Dendritic cell treated with granulocyte-macrophage colony-stimulating factor and Interleukin-4, amounts not matched to agents 40 ng/mL and 50 ng/mL, for 4 days (primary cell): ENCODE results near the gene PUM2.

Experiments
- H3K27ac Mint-ChIP-seq: one replicate; pipeline ENCODE4 v1.8.0; 2022; ENCODE audit warnings: mild to moderate bottlenecking, mixed read lengths
- H3K27me3 Mint-ChIP-seq: one replicate; pipeline ENCODE4 v1.8.0; 2022; ENCODE audit warnings: mild to moderate bottlenecking, mixed read lengths
- H3K36me3 Mint-ChIP-seq: one replicate; pipeline ENCODE4 v1.8.0; 2022; ENCODE audit warnings: low read depth, mixed read lengths
- H3K4me1 Mint-ChIP-seq: one replicate; pipeline ENCODE4 v1.8.0; 2022; ENCODE audit warnings: low read depth, mixed read lengths
- H3K4me3 Mint-ChIP-seq: one replicate; pipeline ENCODE4 v1.8.0; 2022; ENCODE audit warnings: mild to moderate bottlenecking, moderate library complexity, mixed read lengths
- H3K9me3 Mint-ChIP-seq: one replicate; pipeline ENCODE4 v1.8.0; 2022; ENCODE audit warnings: mixed read lengths
- intact Hi-C: fragments of 100-400 bp; cut with micrococcal nuclease; formaldehyde crosslinking; loops from one replicate; pipeline ENCODE4 v1.15.0; 2022

PUM2 gene

GRCh38 chr2:20339012-20339411 lies 11.6 kb downstream of the PUM2 start:
- Mint-ChIP-seq H3K36me3 (peaks cover 17% of the 10 kb centered on the region), H3K27ac (no peak overlapping the region), H3K27me3 (no peaks in the 10 kb centered on the region), H3K4me3 (no peak overlapping the region), H3K4me1 (peaks cover 39% of the 10 kb centered on the region), H3K9me3 (no peaks in the 10 kb centered on the region)
- intact Hi-C loops, result no loop called here

- intact Hi-C loops, result no loop called here
- no peaks in the 10 kb centered on the region for H3K27me3 Mint-ChIP-seq
- peaks cover 38% of the 10 kb centered on the region for H3K36me3 Mint-ChIP-seq
- peaks cover 16% of the 10 kb centered on the region for H3K9me3 Mint-ChIP-seq
- H3K4me1 Mint-ChIP-seq, result peaks cover 56% of the 10 kb centered on the region
- H3K27ac Mint-ChIP-seq, result no peak overlapping the region
- H3K4me3 Mint-ChIP-seq, result no peak overlapping the region
Observed at GRCh38 chr2:20334605-20335203, 15.9 kb downstream of the PUM2 start.

- Mint-ChIP-seq H3K27me3 (no peaks in the 10 kb centered on the region), H3K36me3 (peaks cover 40% of the 10 kb centered on the region), H3K27ac (peak overlapping the region; percentile 7), H3K9me3 (peaks cover 16% of the 10 kb centered on the region), H3K4me1 (peaks cover 63% of the 10 kb centered on the region), H3K4me3 (no peak overlapping the region)
- intact Hi-C loops, result no loop called here
Observed at GRCh38 chr2:20333738-20334137, 16.9 kb downstream of the PUM2 start.

GRCh38 chr2:20330192-20330591 lies 20.5 kb downstream of the PUM2 start:
- H3K4me1 Mint-ChIP-seq, result peaks cover 56% of the 10 kb centered on the region
- H3K4me3 Mint-ChIP-seq, result no peak overlapping the region
- intact Hi-C loops, result no loop called here
- peaks cover 53% of the 10 kb centered on the region for H3K36me3 Mint-ChIP-seq
- no peaks in the 10 kb centered on the region for H3K27me3 Mint-ChIP-seq
- H3K27ac Mint-ChIP-seq, result peak overlapping the region; percentile 32
- peaks cover 16% of the 10 kb centered on the region for H3K9me3 Mint-ChIP-seq

- Mint-ChIP-seq H3K36me3 (peaks cover 74% of the 10 kb centered on the region), H3K4me1 (peaks cover 59% of the 10 kb centered on the region), H3K27ac (no peak overlapping the region), H3K9me3 (peaks cover 16% of the 10 kb centered on the region), H3K4me3 (no peak overlapping the region), H3K27me3 (no peaks in the 10 kb centered on the region)
- intact Hi-C loops, result loop anchor here (2.0 kb wide), 1 partner anchor 59 kb away; no protein-coding TSS in a partner anchor
Observed at GRCh38 chr2:20327370-20327769, 23.3 kb downstream of the PUM2 start.

GRCh38 chr2:20326163-20326780 lies 24.4 kb downstream of the PUM2 start:
- H3K4me1 Mint-ChIP-seq, result peaks cover 57% of the 10 kb centered on the region
- H3K4me3 Mint-ChIP-seq, result no peak overlapping the region
- H3K36me3 Mint-ChIP-seq, result peaks cover 74% of the 10 kb centered on the region
- peaks cover 11% of the 10 kb centered on the region for H3K9me3 Mint-ChIP-seq
- no peaks in the 10 kb centered on the region for H3K27me3 Mint-ChIP-seq
- intact Hi-C loops, result loop anchor here (2.0 kb wide), 1 partner anchor 61 kb away; no protein-coding TSS in a partner anchor
- H3K27ac Mint-ChIP-seq, result no peak overlapping the region

- Mint-ChIP-seq H3K4me3 (no peak overlapping the region), H3K36me3 (peaks cover 84% of the 10 kb centered on the region), H3K27ac (peak overlapping the region; percentile 47), H3K4me1 (peaks cover 38% of the 10 kb centered on the region), H3K27me3 (no peaks in the 10 kb centered on the region), H3K9me3 (no peaks in the 10 kb centered on the region)
- intact Hi-C loops, result no loop called here
Observed at GRCh38 chr2:20322527-20323300, 27.9 kb downstream of the PUM2 start.

- H3K27me3 Mint-ChIP-seq, result no peaks in the 10 kb centered on the region
- H3K36me3 Mint-ChIP-seq, result peaks cover 87% of the 10 kb centered on the region
- H3K27ac Mint-ChIP-seq, result no peak overlapping the region
- intact Hi-C loops, result no loop called here
- H3K9me3 Mint-ChIP-seq, result no peaks in the 10 kb centered on the region
- no peak overlapping the region for H3K4me3 Mint-ChIP-seq
- H3K4me1 Mint-ChIP-seq, result peaks cover 22% of the 10 kb centered on the region
Observed at GRCh38 chr2:20317690-20318089, 33.0 kb downstream of the PUM2 start.

- Mint-ChIP-seq H3K27me3 (no peaks in the 10 kb centered on the region), H3K9me3 (no peaks in the 10 kb centered on the region), H3K36me3 (peaks cover 86% of the 10 kb centered on the region), H3K27ac (no peak overlapping the region), H3K4me1 (peaks cover 19% of the 10 kb centered on the region), H3K4me3 (no peak overlapping the region)
- intact Hi-C loops, result no loop called here
Observed at GRCh38 chr2:20317197-20317596, 33.4 kb downstream of the PUM2 start.

GRCh38 chr2:20314562-20315501 lies 35.8 kb downstream of the PUM2 start:
- no peak overlapping the region for H3K27ac Mint-ChIP-seq
- H3K27me3 Mint-ChIP-seq, result no peaks in the 10 kb centered on the region
- H3K4me3 Mint-ChIP-seq, result no peak overlapping the region
- intact Hi-C loops, result loop anchor here (5.0 kb wide), 1 partner anchor 43 kb away; no protein-coding TSS in a partner anchor
- H3K9me3 Mint-ChIP-seq, result no peaks in the 10 kb centered on the region
- peaks cover 81% of the 10 kb centered on the region for H3K36me3 Mint-ChIP-seq
- H3K4me1 Mint-ChIP-seq, result peaks cover 4% of the 10 kb centered on the region

GRCh38 chr2:20313659-20314058 lies 37.0 kb downstream of the PUM2 start:
- no peaks in the 10 kb centered on the region for H3K4me1 Mint-ChIP-seq
- H3K27me3 Mint-ChIP-seq, result no peaks in the 10 kb centered on the region
- H3K4me3 Mint-ChIP-seq, result no peak overlapping the region
- peaks cover 81% of the 10 kb centered on the region for H3K36me3 Mint-ChIP-seq
- H3K27ac Mint-ChIP-seq, result no peak overlapping the region
- intact Hi-C loops, result loop anchor here (5.0 kb wide), 1 partner anchor 41 kb away; no protein-coding TSS in a partner anchor
- no peaks in the 10 kb centered on the region for H3K9me3 Mint-ChIP-seq

GRCh38 chr2:20309001-20309400 lies 41.6 kb downstream of the PUM2 start:
- no peaks in the 10 kb centered on the region for H3K27me3 Mint-ChIP-seq
- intact Hi-C loops, result no loop called here
- no peaks in the 10 kb centered on the region for H3K9me3 Mint-ChIP-seq
- H3K27ac Mint-ChIP-seq, result no peak overlapping the region
- H3K36me3 Mint-ChIP-seq, result peaks cover 79% of the 10 kb centered on the region
- H3K4me1 Mint-ChIP-seq, result no peaks in the 10 kb centered on the region
- H3K4me3 Mint-ChIP-seq, result no peak overlapping the region

- intact Hi-C loops, result no loop called here
- H3K4me1 Mint-ChIP-seq, result no peaks in the 10 kb centered on the region
- peaks cover 80% of the 10 kb centered on the region for H3K36me3 Mint-ChIP-seq
- no peak overlapping the region for H3K27ac Mint-ChIP-seq
- H3K9me3 Mint-ChIP-seq, result no peaks in the 10 kb centered on the region
- no peak overlapping the region for H3K4me3 Mint-ChIP-seq
- H3K27me3 Mint-ChIP-seq, result no peaks in the 10 kb centered on the region
Observed at GRCh38 chr2:20307311-20307710, 43.3 kb downstream of the PUM2 start.
